GM12874 (cell line): ENCODE data around the gene PDP2.

Experiments
- TF ChIP-seq, protein P1 (sequence below): IDR thresholded peaks from 2 replicates; pipeline ENCODE4 v1.5.1; 2011; ENCODE audit warnings: low read depth, mild to moderate bottlenecking, control low read depth, low read length, moderate library complexity; ENCODE audit not compliant: insufficient read depth

PDP2 gene

DNA sequence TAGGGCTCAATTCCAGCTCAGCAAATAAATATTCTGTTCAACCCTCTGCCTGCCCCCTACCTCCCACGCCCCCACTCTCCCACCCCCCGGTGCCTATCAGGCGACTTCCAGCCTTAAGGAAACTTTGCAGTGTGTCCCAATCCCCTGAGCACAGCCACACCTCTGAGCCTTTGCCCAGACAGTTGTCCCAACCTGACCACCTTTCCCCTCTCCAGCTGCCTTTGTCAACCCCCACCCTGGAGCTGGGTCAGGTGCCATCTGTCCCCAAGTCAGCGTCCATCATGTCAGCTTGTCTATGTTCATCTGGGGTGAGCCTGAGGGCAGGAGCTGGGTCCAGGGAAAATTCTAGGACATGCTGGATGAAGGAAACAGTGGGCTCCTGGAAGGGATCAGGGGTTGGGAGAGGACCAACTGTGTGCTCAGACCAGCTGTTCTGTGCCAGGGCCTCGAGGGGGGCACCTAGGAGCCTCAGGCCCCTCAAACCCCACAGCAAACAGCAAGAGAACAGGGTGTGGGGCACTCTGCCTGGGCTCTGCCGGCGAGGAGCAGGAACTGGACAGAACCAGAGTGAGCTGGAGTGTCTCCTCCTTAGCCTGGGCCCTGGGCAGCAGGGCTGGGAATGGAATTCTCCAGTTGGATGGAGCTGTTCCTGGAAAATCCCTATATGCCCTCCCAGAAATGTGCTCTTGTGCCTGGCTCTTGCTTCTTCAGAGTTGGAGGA, 20.6 kb downstream of the PDP2 start:
- TF ChIP-seq, protein P1, sequence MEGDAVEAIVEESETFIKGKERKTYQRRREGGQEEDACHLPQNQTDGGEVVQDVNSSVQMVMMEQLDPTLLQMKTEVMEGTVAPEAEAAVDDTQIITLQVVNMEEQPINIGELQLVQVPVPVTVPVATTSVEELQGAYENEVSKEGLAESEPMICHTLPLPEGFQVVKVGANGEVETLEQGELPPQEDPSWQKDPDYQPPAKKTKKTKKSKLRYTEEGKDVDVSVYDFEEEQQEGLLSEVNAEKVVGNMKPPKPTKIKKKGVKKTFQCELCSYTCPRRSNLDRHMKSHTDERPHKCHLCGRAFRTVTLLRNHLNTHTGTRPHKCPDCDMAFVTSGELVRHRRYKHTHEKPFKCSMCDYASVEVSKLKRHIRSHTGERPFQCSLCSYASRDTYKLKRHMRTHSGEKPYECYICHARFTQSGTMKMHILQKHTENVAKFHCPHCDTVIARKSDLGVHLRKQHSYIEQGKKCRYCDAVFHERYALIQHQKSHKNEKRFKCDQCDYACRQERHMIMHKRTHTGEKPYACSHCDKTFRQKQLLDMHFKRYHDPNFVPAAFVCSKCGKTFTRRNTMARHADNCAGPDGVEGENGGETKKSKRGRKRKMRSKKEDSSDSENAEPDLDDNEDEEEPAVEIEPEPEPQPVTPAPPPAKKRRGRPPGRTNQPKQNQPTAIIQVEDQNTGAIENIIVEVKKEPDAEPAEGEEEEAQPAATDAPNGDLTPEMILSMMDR: no peak

DNA sequence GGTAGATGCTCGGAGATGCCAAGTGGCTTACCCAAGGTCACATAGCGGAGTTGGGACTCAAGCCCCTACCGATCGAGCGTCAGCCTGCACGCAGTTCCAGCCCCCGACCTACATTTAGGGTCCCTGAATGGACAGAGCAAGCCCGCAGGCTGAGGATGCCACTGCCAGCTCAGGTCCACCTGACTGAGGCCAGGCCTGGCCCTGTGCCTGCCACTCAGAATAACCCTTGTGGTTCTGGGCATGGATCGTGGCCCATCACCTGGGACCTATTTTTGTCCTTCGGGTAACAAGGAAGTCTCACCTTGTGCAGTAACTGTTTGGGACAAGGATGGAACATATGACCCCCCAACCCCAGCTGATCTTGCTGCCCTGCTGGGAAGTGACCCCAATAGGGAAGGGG, 21.3 kb downstream of the PDP2 start:
- TF ChIP-seq, protein P1: no peak

DNA sequence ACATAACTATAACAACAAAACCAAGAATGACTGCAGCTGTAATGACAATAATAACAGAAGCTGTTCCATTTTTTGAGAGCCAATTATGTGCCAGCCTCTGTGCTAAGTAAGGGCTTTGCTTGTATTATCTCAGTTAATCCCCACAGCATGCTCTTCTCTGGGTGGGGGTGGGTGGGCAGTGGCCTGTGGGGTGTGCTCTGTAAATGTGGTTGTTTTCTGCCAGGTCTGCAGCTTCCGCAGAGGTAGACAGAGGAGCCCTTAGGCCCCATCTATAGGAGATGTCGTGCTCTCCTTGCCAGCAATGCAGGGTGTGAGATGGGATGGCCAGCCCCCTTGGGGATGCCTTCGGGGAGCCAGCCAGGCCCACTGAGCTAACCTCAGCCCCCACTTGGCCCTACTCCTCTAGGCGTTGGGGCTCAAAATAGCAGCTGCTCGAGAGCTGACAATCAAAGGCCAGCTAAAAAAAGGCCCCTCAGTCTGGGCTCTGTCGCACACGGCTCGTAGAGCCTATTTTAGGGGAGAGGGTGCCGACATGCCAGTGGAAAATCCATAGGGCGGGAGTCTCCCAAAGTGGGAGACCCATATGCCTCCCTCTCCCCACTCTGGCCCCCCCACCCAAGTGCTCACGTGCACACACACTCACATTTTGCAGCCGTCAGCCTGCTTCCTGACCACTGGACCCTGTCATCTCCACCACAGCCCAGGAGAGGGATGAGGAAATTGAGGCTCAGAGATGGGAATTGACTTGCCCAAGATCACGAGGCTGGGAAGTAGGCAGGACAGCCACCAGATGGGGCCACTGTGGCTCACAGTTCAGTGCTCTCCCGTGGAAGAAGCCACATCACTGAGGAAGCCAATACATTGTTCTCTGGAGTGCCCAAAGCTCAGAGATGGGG, 22.6 kb downstream of the PDP2 start:
- TF ChIP-seq, protein P1: no peak

DNA sequence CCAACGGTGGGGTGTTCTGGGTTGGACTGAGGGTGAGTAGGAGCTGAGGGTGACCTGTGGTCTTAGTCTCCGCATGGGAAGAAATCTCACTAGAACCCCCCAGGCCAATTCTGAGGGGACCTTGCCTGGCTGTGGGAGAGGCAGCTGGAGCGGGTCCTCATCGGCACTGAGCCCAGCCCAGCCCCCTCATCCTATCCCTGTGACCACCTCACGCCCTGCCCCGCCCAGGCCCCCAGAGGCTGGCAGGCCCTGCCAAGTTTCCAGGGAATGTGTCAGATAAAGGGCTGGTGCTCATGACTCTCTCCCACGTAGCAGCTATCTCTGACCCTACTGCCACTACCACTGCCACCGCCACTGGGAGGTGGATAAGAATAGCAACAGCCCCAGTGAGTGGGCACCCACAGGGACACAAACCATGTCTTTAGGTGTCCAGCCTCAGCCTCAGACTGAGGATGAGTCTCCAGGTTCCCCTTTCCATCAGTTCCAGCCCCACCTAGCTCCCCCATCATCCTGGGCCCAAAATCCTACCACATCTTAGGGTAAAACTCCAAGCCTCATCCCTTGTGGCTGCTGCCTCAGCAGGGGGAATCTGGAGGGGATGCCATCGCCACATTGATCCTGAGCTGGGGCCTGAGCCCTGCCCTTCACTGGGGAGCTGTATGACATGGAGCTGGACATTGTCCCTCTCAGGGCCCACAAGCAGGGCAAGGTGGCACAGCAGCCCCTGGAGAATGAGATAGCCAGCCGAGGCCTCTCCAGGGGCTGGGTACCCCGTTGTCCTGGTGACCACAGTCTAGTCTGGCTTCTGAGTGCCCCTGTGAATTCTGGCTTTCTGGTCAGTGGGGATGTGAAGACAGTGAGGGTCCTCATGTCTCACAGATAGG, 23.5 kb downstream of the PDP2 start:
- TF ChIP-seq, protein P1: no peak

DNA sequence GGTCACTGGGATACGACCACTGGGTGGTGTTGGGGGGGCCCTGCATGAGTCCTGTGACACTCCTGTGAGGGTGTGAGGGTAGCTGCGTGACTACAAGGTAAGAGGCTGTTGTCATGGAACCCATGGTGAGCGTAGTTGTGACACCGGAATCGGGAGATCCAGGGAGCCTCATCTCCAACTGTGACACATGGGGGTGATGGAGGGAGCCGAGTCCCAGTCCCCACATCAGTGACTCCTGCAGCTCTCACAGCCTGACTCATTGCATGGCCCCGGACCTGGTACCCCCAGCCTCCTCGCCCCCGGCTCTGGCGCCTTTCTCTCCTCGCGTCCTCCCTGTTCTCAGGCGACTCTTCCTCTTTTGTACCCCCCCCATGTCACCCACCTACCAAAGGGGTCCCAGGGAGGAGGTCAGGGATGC, 24.1 kb downstream of the PDP2 start:
- TF ChIP-seq, protein P1: no peak

DNA sequence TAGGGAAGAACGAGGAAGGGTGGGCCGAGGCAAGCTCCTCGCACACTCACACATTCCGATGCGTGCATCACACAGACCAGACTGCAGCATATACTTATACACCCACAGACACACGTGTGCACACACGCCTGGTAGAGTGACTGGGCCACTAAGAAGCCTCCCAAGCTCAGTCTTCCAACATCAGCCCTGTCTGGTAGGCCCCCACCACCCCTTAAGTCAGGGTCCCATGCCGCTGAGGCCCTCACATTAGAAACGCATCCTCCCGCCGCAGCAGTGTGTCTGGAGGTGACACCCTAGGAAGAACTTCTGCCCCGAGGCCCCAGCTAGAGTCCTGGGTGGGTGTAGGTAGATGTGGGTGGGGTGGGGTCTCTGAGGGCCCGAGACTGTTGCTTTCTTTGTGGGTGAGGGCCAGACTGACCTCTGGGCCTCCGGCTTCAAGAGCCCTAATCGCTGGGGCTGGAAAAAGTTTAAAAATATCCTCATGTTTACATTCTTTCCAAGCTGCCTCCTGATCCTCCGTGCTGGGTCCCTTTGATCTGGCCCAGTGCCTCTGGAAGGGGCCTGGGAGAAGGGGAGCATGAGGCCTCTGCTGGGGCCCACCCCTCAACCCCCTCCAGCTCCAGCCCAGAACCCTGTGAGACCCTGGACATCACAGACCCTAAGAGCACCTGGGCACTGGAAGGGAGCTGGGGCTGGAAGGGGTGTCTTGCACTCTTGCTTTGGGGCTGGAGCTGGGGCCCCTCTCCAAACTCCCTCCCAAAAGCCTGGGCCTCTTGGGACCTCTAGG, 24.7 kb downstream of the PDP2 start:
- TF ChIP-seq, protein P1: no peak
